Caco-2 (cell line): ENCODE results near the gene CSF3R. TPM values are rescaled to one million over a fixed set of nuclear protein-coding genes. Genes with fewer than 3 reads are reported as not detected.
A peak's percentile ranks its signal among the peaks of the same experiment; 100 is the strongest.

Experiments used
- BruUV-seq: library from RNA; stranded (reverse); fragments of 400-500 nt; replicated peaks from 2 replicates; lab custom pipeline; 2021; lab: Mats Ljungman, UMichigan
- CTCF ChIA-PET: fragments of 300-600 bp; sonication (Branson Sonifier 250); formaldehyde crosslinking; loops from one replicate; lab custom pipeline; 2022; ENCODE audit warnings: antibody characterized with exemption; lab: Charles Lee
- POLR2A ChIA-PET: fragments of 300-600 bp; sonication (Branson Sonifier 250); formaldehyde crosslinking; loops from one replicate; lab custom pipeline; 2022; ENCODE audit warnings: antibody characterized with exemption; lab: Charles Lee
- DNase-seq, 2 experiments: peaks; one replicate each; pipeline versions ENCODE4 v3.0.0 to v3.0.0-alpha.2; 2020 to 2022
- H3K27me3 ChIP-seq: replicated peaks from 2 replicates; pipeline ENCODE4 v1.6.0; 2011; ENCODE audit warnings: low read length; ENCODE audit not compliant: control insufficient read depth, insufficient read depth
- H3K36me3 ChIP-seq: 2 replicates; pipeline ENCODE4 v1.5.1; 2011; ENCODE audit warnings: low read length; ENCODE audit not compliant: control insufficient read depth, insufficient read depth
- H3K4me1 ChIP-seq: fragments of 250-450 bp; sonication (Bioruptor Pico); 2 replicates; pipeline ENCODE4 v1.5.1; 2020; ENCODE audit warnings: mild to moderate bottlenecking
- H3K4me3 ChIP-seq: 2 replicates; pipeline ENCODE4 v1.5.1; 2011; ENCODE audit warnings: low read depth, mild to moderate bottlenecking, control low read depth, low read length
- H3K9me3 ChIP-seq: fragments of 250-450 bp; sonication (Bioruptor Pico); 2 replicates; pipeline ENCODE4 v1.5.1; 2020; ENCODE audit warnings: mild to moderate bottlenecking, moderate library complexity
- H3K27ac Mint-ChIP-seq: one replicate; pipeline ENCODE4 v1.8.0; 2022; ENCODE audit warnings: mixed read lengths; ENCODE audit not compliant: unreplicated experiment
- H3K27me3 Mint-ChIP-seq: one replicate; pipeline ENCODE4 v1.8.0; 2022; ENCODE audit warnings: mixed read lengths; ENCODE audit not compliant: insufficient read depth, unreplicated experiment
- H3K36me3 Mint-ChIP-seq: one replicate; pipeline ENCODE4 v1.8.0; 2022; ENCODE audit warnings: mild to moderate bottlenecking, mixed read lengths; ENCODE audit not compliant: insufficient read depth, unreplicated experiment
- H3K4me1 Mint-ChIP-seq: one replicate; pipeline ENCODE4 v1.8.0; 2022; ENCODE audit warnings: low read depth, mixed read lengths; ENCODE audit not compliant: unreplicated experiment
- H3K4me3 Mint-ChIP-seq: one replicate; pipeline ENCODE4 v1.8.0; 2022; ENCODE audit warnings: mild to moderate bottlenecking, moderate library complexity, mixed read lengths; ENCODE audit not compliant: unreplicated experiment
- H3K9me3 Mint-ChIP-seq: one replicate; pipeline ENCODE4 v1.8.0; 2022; ENCODE audit warnings: mixed read lengths; ENCODE audit not compliant: unreplicated experiment
- intact Hi-C: fragments of 100-400 bp; cut with micrococcal nuclease; formaldehyde crosslinking; loops from one replicate; pipeline ENCODE4 v1.10.0; 2022; ENCODE audit not compliant: unreplicated experiment
- total RNA-seq: library from RNA; stranded (reverse); gene quantifications from 2 replicates; pipeline ENCODE4 v1.2.3, GENCODE V29; 2022
- TF ChIP-seq, protein P1 (sequence below), 2 experiments: fragments of 200-600 bp in 1 of 2; IDR thresholded peaks; 1 replicate in 1 of 2; 2 replicates in 1 of 2; pipeline versions ENCODE4 v1.5.1 to v1.8.0; 2011 to 2022; ENCODE audit warnings: antibody characterized with exemption in 1 of 2, control low read depth in 1 of 2, inconsistent platforms in 1 of 2, low read depth in 1 of 2, low read length in 1 of 2, mild to moderate bottlenecking in 1 of 2, moderate library complexity in 1 of 2; ENCODE audit not compliant: insufficient read depth in 1 of 2, severe bottlenecking in 1 of 2, unreplicated experiment in 1 of 2

CSF3R gene
- total RNA-seq, 1 experiment from 2014 or later = 1.4 TPM

DNA sequence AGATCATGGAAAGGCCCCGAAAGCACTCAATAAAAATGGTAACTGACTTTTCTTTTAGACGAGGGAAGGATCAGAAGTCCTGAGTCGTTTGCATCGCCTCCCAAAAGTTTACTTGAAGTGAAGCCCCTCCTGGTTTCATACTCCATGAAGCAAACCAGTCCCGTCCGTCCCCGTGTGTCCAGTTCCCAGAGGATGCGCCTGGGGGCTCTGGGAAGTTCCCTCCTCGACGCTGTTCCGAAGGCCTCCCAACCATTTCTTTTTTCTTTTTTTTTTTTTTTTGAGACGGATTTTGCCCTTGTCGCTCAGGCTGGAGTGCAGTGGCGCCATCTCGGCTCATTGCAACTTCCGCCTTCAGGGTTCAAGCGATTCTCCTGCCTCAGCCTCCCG, 31.8 kb downstream of the CSF3R start:
- Histone ChIP-seq H3K36me3 (no peaks in the 10 kb centered on the region), H3K4me1 (no peaks in the 10 kb centered on the region), H3K4me3 (peak overlapping the region; percentile 54), H3K9me3 (no peaks in the 10 kb centered on the region), H3K27me3 (no peaks in the 10 kb centered on the region)
- Mint-ChIP-seq H3K27ac (peak overlapping the region; percentile 90), H3K27me3 (no peaks in the 10 kb centered on the region), H3K36me3 (peaks cover 24% of the 10 kb centered on the region), H3K4me1 (no peaks in the 10 kb centered on the region), H3K4me3 (peak overlapping the region; percentile 65), H3K9me3 (no peaks in the 10 kb centered on the region)
- TF ChIP-seq, protein P1, sequence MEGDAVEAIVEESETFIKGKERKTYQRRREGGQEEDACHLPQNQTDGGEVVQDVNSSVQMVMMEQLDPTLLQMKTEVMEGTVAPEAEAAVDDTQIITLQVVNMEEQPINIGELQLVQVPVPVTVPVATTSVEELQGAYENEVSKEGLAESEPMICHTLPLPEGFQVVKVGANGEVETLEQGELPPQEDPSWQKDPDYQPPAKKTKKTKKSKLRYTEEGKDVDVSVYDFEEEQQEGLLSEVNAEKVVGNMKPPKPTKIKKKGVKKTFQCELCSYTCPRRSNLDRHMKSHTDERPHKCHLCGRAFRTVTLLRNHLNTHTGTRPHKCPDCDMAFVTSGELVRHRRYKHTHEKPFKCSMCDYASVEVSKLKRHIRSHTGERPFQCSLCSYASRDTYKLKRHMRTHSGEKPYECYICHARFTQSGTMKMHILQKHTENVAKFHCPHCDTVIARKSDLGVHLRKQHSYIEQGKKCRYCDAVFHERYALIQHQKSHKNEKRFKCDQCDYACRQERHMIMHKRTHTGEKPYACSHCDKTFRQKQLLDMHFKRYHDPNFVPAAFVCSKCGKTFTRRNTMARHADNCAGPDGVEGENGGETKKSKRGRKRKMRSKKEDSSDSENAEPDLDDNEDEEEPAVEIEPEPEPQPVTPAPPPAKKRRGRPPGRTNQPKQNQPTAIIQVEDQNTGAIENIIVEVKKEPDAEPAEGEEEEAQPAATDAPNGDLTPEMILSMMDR (IDR thresholded peaks at IDR 0.05; ENCODE audit: insufficient read depth in 1 of 2, low read depth in 1 of 2, low read length in 1 of 2, severe bottlenecking in 1 of 2, unreplicated experiment in 1 of 2) = no peak
- TSS peak; percentile 91 for BruUV-seq
- ChIA-PET CTCF (interaction anchor here (0.6 to 1.3 kb wide), 4 partner anchors 13 to 66 kb away, joined by 3 to 5 read pairs (median 3); partner anchors contain the start of genes CSF3R and MRPS15), POLR2A (interaction anchor here (1.0 to 2.3 kb wide), 6 partner anchors 13 to 66 kb away, joined by 3 to 22 read pairs (median 4); partner anchors contain the start of gene MRPS15)
- DNase-seq = no peak
- intact Hi-C loops = no loop called here

DNA sequence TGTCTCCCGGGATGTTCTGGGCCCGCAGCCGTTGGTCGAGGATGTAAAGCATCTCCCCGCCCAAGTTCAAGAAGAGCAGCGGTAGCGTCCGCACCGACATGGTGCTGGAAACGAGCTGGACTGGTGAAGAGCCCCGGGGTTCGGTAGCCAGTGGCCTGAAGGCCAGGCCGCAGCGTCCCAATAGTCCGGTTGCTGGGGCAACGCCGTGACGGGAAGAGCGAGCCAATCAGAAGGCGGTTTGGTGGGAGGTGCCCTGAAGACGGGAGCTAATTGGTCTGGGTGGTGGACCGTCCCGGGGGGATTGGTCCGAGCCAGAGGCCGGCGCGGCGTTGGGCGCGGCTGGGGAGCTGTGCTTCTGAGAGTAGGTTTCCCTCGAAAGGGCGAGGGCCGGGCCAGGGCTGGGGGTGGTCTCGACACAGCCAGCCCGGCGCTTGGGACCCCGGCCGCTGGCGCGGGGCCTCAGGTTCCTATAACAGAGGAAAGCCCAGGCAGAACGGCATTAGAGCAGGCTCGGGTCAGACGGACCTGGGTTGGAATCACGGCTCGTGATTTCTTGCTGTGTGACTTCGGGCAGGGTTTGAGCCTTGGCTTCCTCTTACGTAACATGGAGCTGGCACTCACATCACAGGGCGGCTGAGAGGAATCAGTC, 32.3 kb downstream of the CSF3R start, which contains the start of gene OSCP1:
OSCP1 (minus strand) TSS at position 182 of the 649 bp plus-strand sequence; CDS start at position 100, 82 bp downstream.
- H3K27ac Mint-ChIP-seq = peak within 1 kb of the TSS; percentile 90
- Histone ChIP-seq H3K27me3 (no peaks in the 10 kb centered on the region), H3K9me3 (no peaks in the 10 kb centered on the region), H3K4me1 (no peaks in the 10 kb centered on the region), H3K36me3 (no peaks in the 10 kb centered on the region), H3K4me3 (peak within 1 kb of the TSS; percentile 54)
- BruUV-seq = no TSS peak
- H3K4me3 Mint-ChIP-seq = peak within 1 kb of the TSS; percentile 65
- no peaks in the 10 kb centered on the region for H3K9me3 Mint-ChIP-seq
- ChIA-PET POLR2A (interaction anchor here (0.5 to 2.3 kb wide), 10 partner anchors 13 to 1034 kb away, joined by 3 to 22 read pairs (median 5); partner anchors contain the start of gene MRPS15), CTCF (interaction anchor here (0.6 to 1.3 kb wide), 4 partner anchors 13 to 66 kb away, joined by 3 to 5 read pairs (median 3); partner anchors contain the start of genes CSF3R and MRPS15)
- no peaks in the 10 kb centered on the region for H3K4me1 Mint-ChIP-seq
- peak; percentile 91 for DNase-seq
- TF ChIP-seq, protein P1 (IDR thresholded peaks at IDR 0.05; ENCODE audit: insufficient read depth in 1 of 2, low read depth in 1 of 2, low read length in 1 of 2, severe bottlenecking in 1 of 2, unreplicated experiment in 1 of 2) = no peak
- intact Hi-C loops = no loop called here
- H3K27me3 Mint-ChIP-seq = no peaks in the 10 kb centered on the region
- H3K36me3 Mint-ChIP-seq = peaks cover 19% of the 10 kb centered on the region

DNA sequence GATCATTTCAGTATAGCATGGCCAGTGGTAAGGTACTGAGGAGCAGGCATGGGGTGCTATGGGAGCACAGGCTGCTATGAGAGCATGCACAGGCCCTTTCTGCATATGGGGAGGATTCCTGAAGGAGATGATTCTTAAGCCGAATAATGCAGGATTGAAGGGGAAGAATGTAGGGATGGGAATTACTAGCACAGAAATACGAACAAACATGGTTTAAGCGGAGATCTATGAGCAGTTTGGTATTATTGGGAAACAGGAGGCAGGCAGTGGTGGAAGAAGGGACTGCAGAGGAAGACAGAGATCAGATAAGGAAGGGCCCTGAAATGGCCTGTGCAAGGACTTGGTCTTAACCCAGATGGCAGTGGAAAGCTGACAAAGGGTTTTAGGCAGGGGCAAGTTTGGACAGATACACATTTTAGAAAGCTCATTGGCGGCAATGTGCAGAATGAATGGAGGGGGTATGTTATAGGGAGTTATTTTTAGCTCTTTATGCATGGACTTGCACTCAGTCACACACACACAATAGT, 34.1 kb downstream of the CSF3R start:
- no TSS peak for BruUV-seq
- H3K27me3 ChIP-seq = no peaks in the 10 kb centered on the region
- POLR2A ChIA-PET = no interaction called here
- intact Hi-C loops = no loop called here
- H3K4me1 ChIP-seq = no peaks in the 10 kb centered on the region
- no peak overlapping the region for H3K4me3 Mint-ChIP-seq
- no peak for DNase-seq
- no peak overlapping the region for H3K4me3 ChIP-seq
- H3K9me3 Mint-ChIP-seq = no peaks in the 10 kb centered on the region
- H3K9me3 ChIP-seq = no peaks in the 10 kb centered on the region
- no peaks in the 10 kb centered on the region for H3K4me1 Mint-ChIP-seq
- TF ChIP-seq, protein P1 (IDR thresholded peaks at IDR 0.05; ENCODE audit: insufficient read depth in 1 of 2, low read depth in 1 of 2, low read length in 1 of 2, severe bottlenecking in 1 of 2, unreplicated experiment in 1 of 2) = no peak
- no peak overlapping the region for H3K27ac Mint-ChIP-seq
- CTCF ChIA-PET = no interaction called here
- H3K36me3 Mint-ChIP-seq = peaks cover 12% of the 10 kb centered on the region
- H3K27me3 Mint-ChIP-seq = no peaks in the 10 kb centered on the region
- H3K36me3 ChIP-seq = no peaks in the 10 kb centered on the region
